Hepatocyte (in vitro differentiated cells): ENCODE data around the gene TMEM273.

Experiments
- EZH2 ChIP-seq: fragments of 200-600 bp; sonication (generic); IDR thresholded peaks from 2 replicates; pipeline ENCODE4 v1.6.1; 2016; ENCODE audit warnings: antibody characterized with exemption, mild to moderate bottlenecking, borderline replicate concordance
- TF ChIP-seq, protein P1 (sequence below): fragments of 200-600 bp; sonication (generic); IDR thresholded peaks from 2 replicates; pipeline ENCODE4 v1.5.1; 2016; ENCODE audit warnings: antibody characterized with exemption, mild to moderate bottlenecking; ENCODE audit not compliant: poor library complexity

- no peak for TF ChIP-seq EZH2
- TF ChIP-seq, protein P1, sequence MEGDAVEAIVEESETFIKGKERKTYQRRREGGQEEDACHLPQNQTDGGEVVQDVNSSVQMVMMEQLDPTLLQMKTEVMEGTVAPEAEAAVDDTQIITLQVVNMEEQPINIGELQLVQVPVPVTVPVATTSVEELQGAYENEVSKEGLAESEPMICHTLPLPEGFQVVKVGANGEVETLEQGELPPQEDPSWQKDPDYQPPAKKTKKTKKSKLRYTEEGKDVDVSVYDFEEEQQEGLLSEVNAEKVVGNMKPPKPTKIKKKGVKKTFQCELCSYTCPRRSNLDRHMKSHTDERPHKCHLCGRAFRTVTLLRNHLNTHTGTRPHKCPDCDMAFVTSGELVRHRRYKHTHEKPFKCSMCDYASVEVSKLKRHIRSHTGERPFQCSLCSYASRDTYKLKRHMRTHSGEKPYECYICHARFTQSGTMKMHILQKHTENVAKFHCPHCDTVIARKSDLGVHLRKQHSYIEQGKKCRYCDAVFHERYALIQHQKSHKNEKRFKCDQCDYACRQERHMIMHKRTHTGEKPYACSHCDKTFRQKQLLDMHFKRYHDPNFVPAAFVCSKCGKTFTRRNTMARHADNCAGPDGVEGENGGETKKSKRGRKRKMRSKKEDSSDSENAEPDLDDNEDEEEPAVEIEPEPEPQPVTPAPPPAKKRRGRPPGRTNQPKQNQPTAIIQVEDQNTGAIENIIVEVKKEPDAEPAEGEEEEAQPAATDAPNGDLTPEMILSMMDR = no peak
Measured at GRCh38 chr10:49151025-49151445, 37.2 kb downstream of the TMEM273 start.
